HTR-8/SVneo (cell line): Measurements from ENCODE around the gene MAP4K3.
"Not testable (repeated sequence)": the region's sequence is repeated elsewhere in the genome, so short reads cannot be mapped to it uniquely, and the experiment has no call there.

Experiments used
- DNase-seq: peaks from one replicate; pipeline ENCODE4 v3.0.0; 2011; ENCODE audit warnings: low spot score, mixed read lengths; ENCODE audit not compliant: insufficient read length
- FAIRE-seq: peaks from 2 replicates; lab custom pipeline; 2011; peaks lifted over from hg19 to GRCh38; lab: Jason Lieb, UNC

The MAP4K3 gene

DNA sequence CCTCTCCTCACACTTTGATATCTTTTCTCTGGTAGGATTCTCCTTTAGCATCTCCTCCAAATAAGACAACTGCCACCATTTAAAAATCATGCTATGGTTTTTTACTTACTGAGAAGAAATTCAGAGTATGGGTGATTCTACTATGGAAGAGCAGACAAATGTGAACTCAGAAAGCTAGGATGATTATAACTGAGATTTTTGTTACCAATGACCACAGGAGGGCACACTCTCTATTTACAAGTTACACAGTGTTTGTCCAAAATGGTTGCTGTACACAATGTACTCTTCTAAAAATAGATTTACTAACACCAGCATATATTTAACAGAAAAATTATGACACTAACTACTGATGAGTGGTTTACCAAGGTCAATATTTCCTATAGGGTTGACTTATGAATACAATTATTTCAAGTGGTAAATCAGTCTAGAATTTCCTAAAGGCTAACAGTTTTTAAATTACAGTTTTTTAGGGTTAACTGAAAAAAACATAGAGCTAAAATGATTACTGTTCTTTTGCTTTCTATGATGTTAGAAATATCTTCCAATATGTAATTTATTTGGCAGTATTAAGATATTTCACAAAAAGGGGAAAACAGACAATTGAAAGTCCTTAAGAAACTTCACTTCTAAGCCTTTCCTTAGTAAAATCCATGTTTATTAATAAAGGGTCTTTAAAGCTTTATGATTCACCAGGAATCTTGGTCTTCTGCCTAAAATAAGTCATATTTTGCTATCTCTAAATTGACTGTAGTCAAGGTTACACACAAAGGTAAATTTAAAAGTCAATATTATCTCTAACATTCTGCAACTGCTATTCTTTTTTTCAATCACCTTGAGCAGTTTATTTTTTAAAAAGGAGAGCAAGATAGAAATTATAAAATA lies 57.2 kb downstream of the MAP4K3 start:
- FAIRE-seq (peak; percentile 77), DNase-seq (peak; percentile 38)

DNA sequence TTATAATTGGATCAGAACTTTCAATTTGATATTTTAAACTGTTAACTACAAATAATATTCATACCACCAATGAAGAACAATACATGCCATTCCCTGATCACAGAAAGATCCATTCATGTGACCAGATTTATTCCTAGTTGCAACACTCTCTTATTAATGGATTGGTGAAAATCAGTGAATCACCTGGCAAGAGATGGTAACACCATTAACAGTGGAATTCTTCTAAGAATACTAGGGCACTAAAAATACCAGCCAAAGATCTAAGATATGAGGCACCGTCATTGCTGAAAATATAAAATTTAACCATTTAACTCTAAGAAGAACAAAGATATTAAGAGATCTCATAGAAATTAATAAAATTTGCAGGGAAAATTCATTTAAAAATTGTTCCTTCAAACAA lies 58.1 kb downstream of the MAP4K3 start:
- FAIRE-seq (no peak), DNase-seq (no peak)

DNA sequence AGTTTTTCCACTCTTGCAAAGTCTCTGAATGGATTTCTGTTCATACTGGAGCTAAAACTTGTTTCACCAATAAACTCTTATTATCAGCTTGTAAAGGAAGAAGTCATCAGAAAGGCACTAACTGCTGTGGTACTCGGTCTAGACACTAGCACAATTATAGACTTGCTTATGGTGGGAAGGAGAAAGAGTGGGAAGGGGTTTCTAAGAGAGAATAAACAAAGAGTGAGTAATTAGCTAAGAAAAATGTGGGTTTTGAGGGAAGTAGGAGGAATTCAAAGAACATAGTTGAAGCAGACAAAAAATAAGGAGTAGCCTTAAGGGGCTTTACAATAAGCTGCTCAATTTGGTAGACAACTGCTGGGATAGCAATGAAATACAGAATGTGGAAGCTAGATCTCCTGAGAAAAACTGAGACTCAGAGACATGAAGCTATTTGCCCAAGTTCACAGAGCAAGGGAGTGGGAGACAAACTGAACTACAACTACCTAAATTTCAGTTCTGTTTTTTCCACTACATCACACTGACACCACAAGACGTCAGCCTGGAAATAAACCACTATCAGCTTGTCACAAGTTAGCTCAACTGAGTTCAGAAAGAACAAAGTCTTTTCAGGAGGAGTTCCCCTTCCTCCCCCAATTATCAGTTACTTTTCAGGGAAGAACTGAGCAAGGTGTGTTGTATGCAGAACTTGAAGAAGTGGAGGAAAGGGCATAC lies 59.7 kb downstream of the MAP4K3 start:
- DNase-seq (no peak), FAIRE-seq (no peak)

DNA sequence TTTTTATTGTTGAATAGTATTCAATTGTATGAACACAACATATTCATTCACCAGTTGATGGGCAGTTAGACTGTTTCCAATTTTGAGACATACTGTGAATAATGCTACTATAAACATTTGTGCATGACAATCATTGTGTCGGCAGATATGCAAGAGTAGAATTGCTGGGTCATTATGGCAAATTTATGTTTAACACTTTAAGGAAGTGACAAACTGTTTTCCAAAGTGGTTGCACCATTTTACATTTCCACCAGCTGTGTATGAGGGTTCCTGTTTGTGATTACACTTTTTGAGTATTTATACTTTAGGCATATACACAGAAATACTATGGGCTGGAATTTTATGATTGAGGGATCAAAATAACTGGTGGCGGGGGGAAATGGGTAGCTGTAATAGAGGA lies 61.2 kb downstream of the MAP4K3 start:
- FAIRE-seq (no peak), DNase-seq (no peak)

DNA sequence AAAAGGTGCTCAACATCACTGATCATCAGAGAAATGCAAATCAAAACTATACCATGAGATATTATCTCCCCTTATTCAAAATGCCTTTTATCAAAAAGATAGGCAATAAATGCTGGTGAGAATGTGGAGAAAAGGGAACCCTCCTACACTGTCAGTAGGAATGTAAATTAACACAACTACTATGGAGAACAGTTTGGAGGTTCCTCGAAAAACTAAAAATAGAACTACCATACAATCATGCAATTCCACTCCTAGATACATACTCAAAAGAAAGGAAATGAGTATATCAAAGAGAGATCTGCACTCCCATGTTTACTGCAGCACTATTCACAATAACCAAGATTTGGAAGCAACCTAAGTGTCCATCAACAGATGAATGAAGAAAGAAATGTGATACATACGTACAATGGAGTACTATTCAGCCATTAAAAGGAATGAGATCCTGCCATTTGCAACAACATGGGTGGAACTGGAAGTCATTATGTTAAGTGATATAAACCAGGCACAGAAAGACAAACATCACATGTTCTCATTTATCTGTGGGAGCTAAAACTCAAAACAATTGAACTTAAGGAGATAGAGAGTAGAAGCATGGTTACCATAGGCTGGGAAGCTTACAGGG lies 63.8 kb downstream of the MAP4K3 start:
- DNase-seq: no peak
- no peak for FAIRE-seq

DNA sequence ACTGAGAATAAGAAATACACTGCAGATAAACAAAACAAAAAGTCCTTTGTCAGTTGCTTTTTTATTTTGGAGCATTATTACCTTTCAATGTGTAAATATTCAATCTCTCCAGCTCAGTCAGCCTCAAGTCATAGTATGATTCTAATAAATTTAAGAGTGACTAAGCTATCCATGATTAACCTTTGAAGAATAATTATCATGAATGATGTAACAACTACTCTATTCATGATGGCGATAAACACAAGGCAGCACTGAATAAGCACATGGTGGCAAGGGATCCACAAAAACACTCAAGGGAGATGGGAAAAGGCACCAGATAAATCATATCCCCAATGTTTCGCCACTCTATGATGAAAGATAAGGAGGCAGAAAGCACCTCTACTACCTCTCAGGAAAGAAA lies 67.0 kb downstream of the MAP4K3 start:
- FAIRE-seq (no peak), DNase-seq (no peak)

DNA sequence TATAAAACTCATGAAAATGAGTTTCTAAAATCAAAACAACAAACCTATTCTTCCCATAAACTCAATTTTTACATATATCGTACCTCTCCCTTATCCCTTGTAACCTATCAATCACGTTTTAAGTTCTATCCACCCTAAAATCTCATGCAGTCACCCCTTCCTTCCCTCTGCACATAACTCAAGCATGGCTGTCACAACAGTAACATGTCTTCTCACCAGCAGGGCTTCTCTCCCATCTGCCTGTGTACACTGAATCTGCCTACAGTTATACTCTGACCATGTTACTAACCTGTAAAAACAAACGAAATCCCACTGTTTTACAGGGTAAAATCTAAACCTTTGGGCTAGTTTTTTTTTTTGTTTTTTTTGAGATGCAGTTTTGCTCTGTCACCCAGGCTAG lies 68.2 kb downstream of the MAP4K3 start:
- FAIRE-seq (no peak), DNase-seq (no peak)

DNA sequence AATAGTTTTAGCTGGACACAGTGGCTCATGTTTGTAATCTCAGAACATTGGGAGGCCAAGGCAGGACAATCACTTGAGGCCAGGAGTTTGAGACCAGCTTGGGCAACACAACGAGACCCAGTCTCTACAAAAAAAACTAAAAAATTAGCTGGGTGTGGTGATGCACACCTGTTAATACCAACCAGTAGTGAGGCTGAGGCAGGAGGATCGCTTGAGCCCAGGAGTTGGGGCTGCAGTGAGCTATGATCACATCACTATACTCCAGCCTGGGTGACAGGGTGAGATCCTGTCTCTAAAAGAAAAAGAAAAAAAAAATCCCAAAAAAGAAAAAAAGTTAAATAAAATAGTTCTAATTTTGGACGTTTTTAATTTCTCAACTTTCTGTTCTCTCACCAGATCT lies 68.7 kb downstream of the MAP4K3 start:
- FAIRE-seq (no peak), DNase-seq (no peak)

DNA sequence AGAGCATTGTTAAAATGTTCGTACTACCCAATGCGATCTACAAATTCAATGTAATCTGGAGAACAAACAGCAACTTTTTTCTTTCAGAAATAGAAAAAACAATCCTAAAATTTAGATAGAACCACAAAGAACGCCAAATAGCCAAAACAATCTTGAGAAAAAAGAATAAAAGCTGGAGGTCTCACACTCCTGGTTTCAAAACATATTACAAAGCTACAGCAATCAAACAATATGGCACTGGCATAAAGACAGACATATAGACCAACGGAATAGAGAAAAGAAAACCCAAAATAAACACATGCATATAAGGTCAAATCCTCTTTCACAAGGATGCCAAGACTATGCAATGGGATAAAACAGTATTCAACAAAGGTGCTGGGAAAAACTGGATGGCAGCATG lies 74.5 kb downstream of the MAP4K3 start:
- DNase-seq (no peak), FAIRE-seq (no peak)

DNA sequence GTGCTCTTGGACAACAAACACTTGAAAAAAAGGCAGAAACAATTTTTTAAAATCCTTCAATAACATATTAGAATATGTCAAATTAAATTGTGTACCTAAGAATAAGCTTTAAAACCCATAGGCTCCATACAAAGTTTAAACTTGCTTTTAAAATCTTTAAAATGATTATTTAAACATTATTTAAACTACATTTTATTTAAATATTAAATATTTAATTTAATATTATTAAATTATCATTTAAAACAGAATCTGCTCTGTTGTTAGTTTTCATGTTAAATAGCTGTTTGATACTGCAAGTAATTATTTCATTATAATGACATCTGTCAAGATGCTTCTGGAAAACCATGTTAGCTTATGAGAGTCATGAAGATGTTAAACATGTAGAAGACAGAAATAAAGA lies 75.6 kb downstream of the MAP4K3 start:
- FAIRE-seq: no peak
- no peak for DNase-seq

DNA sequence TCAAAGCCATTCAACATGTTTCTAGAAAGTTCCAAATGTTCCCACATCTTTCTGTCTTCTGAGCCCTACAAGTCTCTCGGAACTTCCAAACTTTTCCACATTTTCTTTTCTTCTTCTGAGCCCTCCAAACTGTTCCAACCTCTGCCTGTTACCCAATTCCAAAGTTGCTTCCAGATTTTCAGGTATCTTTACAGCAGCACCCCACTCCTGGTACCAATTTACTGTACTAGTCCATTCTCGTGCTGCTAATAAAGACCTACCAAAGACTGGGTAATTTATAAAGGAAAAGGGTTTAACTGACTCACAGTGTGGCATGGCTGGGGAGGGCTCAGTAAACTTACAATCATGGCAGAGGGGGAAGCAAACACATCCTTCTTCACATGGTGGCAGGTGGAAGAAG lies 76.7 kb downstream of the MAP4K3 start:
- not testable (repeated sequence) for FAIRE-seq

DNA sequence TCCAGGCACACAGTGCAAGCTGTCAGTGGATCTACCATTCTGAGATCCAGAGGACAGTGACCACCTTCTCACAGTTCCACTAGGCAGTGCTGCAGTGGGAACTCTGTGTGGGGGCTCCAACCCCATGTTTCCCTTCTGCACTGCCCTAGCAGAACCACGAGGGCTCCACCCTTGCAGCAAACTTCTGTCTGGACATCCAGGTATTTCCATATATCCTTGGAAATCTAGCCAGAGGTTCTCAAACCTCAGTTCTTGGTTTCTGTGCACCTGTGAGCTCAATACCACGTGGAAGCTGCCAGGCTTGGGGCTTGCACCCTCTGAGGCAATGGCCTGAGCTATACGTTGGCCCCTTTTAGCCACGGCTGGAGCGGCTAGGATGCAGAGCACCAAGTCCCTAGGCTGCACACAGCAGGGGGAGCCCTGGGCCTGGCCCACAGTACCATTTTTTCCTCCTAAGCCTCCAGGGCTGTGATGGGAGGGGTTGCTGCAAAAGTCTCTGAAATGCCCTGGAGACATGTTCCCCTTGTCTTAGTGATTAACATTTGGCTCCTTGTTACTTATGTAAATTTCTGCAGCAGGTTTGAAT lies 77.5 kb downstream of the MAP4K3 start:
- peak; percentile 9 for FAIRE-seq

More for the DNA sequence above, 76.7 kb downstream of the MAP4K3 start:
- DNase-seq: not testable (repeated sequence)

DNA sequence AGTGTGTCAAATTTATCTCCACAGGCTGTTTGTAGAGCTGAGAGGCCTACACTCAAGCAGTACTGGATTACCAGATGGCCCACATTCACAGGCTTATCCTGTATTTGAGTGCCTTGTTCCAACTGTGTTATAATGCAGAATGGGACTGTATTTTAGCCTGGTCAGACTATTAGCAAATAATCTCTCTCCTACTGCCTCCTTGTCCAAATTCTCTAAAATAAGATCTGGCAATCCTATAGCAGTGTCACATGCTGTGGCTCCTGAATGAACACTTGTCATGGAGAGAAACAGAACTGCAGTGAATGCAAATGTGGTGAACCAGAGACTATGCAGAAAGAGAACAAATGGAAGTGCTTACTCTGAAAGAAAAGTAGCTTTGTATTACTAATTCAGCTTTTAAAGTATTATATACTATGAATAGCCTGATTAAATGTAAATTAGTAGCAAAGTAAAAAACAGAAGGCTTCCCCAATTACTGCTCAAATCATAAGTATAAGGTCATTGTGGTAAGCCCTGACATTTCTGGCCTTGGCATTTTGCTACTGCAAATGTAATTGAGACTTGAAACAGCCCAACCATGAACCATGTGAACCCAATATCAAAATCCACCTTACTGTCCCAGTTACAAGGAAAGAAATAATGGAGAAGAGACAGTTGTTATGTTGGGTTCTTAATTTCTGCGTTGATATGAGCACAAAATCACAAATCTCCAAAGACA lies 80.0 kb downstream of the MAP4K3 start:
- FAIRE-seq (no peak), DNase-seq (no peak)

More for the DNA sequence above, 77.5 kb downstream of the MAP4K3 start:
- no peak for DNase-seq

DNA sequence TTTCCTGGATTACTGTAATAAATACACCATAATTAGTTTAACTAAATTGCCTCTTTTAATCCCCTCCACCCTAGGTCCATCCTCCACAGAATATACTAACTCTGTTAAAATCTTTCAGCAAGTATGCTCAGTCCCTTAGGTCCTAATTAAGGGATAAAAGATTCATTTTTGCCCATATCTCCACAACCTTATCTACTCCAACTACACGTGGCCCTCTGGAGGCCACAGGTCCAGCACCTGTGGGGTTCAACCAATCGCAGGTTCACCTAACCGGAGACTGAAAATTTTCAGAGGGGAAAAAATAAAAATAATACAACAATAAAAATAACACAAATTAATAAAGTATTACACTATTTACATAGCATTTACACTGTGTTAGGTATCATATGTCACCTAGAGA lies 86.4 kb downstream of the MAP4K3 start:
- no peak for FAIRE-seq
- DNase-seq: no peak

DNA sequence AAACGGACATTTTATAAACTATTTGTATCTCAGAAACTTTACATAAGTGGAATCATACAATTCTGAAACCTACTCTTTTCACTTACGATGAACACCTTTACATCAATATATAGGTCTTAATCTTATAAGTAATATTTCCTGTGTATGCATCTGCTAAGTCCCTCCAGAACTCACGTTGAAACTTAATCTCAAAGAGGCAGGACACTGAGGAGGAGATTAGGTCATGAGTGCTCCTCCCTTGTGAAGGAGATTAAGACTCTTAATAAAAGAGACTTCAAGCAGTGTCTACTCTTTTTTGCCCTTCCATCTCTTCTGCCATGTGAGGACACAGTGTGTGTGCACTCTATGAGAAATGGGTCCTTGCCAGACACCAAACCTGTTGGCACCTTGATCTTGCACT lies 98.6 kb downstream of the MAP4K3 start:
- FAIRE-seq (no peak), DNase-seq (no peak)

DNA sequence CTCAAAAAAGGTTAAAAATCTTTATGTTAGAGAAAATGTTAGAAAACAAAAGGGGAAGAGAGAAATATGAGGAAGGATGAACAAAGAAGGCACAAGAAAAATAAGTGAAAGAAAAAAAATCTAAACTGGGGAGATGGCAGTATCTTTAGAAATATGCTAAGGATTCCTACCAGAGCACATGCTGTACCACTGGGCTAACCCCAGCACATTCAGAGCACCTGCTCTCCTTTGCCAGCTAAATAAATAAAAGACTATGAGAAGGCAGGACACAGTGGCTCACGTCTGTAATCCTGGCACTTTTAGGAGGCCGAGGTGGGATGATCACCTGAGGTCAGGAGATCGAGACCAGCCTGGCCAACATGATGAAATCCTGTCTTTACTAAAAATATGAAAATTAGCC lies 101.2 kb downstream of the MAP4K3 start:
- no peak for DNase-seq
- no peak for FAIRE-seq

DNA sequence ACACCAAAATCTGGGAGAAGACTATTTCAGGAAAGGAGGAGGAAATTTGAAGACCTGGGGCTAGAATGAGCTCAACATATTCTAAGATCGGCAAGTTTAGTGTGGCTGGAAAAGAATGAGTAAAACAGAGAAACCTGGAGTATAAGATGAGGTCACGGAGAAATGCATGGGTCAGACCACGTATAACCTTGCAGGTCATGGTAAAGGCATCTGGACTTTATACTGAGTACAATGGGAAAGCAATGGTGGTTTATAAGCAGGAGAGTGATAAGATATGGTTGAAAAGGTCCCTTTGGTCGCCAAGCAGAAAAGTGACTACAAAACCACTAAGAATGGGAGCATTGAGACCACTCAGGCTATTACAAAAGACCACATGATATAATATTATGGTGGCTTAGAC lies 102.1 kb downstream of the MAP4K3 start:
- FAIRE-seq (no peak), DNase-seq (no peak)

DNA sequence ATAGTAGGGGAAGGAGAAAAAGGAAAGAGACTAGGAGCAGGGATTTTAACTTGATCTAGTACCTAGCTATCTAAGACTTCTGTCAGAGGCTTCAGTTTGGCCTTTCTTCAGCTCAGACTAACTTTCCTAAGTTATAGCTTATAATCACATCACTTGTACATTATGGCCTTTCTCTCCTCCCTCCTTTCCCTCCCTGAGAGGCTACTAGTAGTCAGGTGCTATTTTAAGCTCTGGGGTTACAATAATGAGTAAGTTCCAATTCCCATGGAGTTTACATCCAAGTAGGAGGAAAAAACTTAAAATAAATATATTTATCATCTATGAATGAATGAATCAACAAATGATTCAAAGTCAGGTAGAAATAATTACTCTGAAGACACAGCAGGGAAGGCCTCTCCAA lies 102.6 kb downstream of the MAP4K3 start:
- FAIRE-seq (no peak), DNase-seq (no peak)

DNA sequence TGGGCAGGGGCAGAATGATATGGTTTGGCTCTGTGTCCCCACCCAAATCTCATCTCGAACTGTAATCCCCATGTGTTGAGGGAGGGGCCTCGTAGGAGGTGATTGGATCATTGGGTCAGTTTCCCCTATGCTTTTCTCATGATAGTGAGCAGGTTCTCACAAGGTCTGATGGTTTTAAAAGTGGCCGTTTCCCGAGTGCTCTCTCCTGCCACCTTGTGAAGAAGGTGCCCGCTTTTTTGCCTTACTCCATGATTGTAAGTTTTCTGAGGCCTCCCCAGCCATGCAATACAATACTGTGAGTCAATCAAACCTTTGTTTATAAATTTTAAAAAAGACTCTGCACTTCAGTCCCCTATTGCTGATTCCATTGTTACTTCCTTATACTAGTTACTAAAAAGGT lies 110.4 kb downstream of the MAP4K3 start:
- DNase-seq: no peak
- no peak for FAIRE-seq

DNA sequence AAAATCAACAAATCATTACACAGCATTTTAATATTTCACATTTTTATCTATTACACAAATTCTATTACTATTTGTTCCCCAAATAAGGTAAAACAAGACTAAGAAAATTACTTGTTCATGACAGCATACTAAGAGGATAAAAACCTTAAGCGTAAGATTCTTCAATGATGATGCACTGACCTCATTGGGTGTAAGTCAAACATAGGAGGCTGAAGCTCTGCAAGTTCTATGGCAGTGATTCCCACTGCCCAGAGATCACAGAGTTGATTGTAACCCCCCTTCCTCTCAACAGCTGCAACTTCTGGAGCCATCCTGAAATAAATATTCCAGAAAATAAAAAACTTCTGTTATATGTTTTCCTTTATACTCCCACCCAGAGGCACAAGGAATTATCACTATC lies 111.1 kb downstream of the MAP4K3 start:
- FAIRE-seq (no peak), DNase-seq (no peak)
